ENCODE measurements around the gene COBL.

The COBL gene

DNA sequence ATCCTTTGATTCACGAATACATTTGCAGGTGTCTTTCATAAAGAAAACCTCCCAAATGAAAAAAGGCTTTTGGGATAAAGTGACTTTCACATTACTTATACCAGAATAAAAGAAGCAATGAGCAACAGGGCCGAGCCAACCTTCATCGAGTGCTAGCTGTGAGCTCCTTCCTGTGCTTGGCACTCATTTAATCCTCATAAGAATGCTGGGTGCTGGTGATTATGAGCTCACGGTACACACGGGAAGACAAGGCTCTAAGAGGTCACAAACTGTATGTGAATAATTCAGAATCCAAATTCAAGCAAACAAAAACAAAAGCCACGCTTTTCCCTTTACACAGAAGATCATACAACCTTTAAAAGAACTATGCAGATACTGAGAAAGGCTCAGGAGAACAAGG is 156.2 kb downstream of the COBL start:
- TF ChIP-seq CTCF (conservative IDR thresholded peaks at IDR 0.05): no peak
- 0 out of 2 replicates have a peak overlapping the region, but pooled peaks have one; percentile 8 for H3K27ac ChIP-seq

GRCh38 chr7:51158742-51159445 is 157.7 kb downstream of the COBL start:
- TF ChIP-seq CTCF (conservative IDR thresholded peaks at IDR 0.05): no peak
- no peak overlapping the region for H3K27ac ChIP-seq

DNA sequence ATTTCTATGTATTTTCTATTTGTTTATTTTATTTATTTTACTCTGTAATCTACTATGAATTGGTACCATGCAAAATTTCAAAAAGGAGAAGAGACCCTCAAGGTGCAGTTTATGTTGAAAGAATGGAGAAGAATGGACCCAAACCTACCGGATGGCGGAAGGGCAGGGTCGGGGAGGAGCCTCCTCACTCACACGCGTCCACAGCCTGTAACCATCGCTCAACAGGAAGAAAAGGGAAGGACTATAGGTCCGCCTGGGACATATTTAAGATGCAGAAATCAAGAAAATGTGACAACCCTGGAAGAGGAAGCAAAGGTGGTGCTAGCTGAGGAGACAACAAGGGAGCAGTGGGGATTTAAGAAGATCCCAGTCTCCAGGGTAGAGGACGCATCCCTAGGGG is 158.4 kb downstream of the COBL start:
- TF ChIP-seq CTCF (conservative IDR thresholded peaks at IDR 0.05): no peak

DNA sequence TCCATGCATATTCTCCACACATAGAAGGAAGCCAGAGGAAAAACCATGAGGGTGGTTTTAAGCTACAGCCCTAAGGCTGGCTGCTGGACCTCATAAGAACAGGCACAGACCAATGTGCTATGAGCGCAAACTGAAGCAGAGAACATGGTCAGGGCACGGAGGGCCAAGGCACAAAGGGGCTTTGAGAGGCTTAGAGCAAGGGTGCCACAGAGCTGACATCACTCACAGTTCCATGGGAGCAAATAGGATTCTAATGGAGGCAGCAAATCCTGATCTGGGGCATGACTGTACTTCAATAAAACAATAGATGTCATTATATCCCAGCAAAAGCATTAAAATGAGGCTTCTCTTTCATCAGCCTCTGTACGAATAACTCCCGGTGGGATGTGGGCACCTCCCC is 162.4 kb downstream of the COBL start:
- H3K27ac ChIP-seq: no peak overlapping the region
- TF ChIP-seq CTCF (conservative IDR thresholded peaks at IDR 0.05): no peak

More for the DNA sequence above, 158.4 kb downstream of the COBL start:
- no peak overlapping the region for H3K27ac ChIP-seq

DNA sequence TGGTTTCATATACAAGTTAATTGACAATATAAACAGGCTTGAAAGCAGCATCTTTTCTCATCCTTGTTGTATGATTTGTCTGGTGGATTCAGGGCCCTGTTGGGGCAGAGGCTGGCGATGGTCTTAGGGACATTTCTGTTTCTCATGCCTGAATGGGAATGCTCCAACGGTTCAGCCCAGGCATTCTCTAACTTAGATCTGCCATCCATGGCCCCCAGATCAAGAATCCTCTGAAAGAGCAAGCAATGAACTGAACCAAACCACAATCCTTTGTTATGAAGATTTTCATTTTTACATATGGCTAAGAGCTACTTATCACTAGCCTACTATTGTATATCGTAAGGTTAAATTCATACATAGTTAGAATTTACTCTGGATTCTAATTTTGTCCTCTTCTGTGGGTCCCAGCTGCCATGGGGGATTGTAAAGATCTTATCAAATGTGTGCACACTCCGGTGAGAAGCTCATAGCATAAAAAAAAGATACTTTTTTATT is 163.9 kb downstream of the COBL start:
- peak overlapping the region; percentile 21; the same call in 1 of the 2 replicates for H3K27ac ChIP-seq
- TF ChIP-seq CTCF (conservative IDR thresholded peaks at IDR 0.05): no peak

DNA sequence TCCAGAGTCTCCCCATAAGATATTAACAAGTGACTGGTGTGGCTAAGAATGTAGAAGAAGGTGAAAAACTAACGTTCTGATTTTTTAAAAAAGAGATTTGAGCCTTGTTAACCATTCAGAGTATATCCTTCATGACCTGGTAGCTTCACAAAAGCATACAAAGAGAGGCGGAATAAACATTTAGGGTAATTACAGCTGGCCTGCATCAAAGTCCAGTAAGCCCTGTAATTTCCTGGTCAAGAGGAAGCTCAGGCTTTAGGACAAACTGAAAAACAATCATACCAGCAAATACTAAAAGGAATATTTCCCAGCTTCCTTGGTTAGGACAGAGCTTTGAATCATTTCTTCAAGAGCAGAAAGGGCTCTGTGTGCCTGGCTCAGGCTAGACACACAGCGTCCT is 165.2 kb downstream of the COBL start:
- peak overlapping the region; percentile 21; the same call in 1 of the 2 replicates for H3K27ac ChIP-seq
- no peak for TF ChIP-seq CTCF (conservative IDR thresholded peaks at IDR 0.05)

DNA sequence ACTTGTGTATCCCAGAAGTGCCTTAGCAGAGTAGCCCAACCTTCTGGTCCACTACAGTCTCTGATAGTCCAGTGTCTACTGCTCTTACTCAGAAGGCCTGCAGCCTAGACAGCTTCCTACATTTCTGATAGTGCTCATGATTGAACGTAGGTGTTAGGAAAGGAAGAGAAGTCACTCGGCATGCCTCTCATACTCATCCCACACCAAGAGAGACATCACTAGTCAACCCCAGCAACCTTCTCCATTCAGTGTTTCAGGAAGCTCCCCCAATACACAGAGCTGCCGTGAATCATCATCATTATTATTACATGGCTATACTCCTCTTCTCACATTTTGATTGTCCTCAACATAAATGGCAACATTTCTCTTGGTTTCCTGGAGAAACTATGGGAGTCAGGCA is 166.4 kb downstream of the COBL start:
- H3K27ac ChIP-seq: no peak overlapping the region
- no peak for TF ChIP-seq CTCF (conservative IDR thresholded peaks at IDR 0.05)

Data from VCaP (cell line).